OCI-LY7 (cell line): Measurements from ENCODE around the gene FAM13A. TPM values are rescaled to one million over a fixed set of nuclear protein-coding genes. Genes with fewer than 3 reads are reported as not detected.

Experiments used
- BruUV-seq: library from RNA; stranded (reverse); fragments of 400-500 nt; replicated peaks from 2 replicates; lab custom pipeline; 2021; lab: Mats Ljungman, UMichigan
- CTCF ChIA-PET: fragments of 300-600 bp; sonication (Branson Sonifier 250); formaldehyde crosslinking; loops from one replicate; lab custom pipeline; 2022; ENCODE audit warnings: antibody characterized with exemption; ENCODE audit not compliant: unreplicated experiment; lab: Charles Lee
- POLR2A ChIA-PET: fragments of 300-600 bp; sonication (Branson Sonifier 250); formaldehyde crosslinking; loops from one replicate; lab custom pipeline; 2022; ENCODE audit warnings: antibody characterized with exemption; lab: Charles Lee
- DNase-seq: peaks from one replicate; pipeline ENCODE4 v3.0.0-alpha.2; 2015; ENCODE audit warnings: low spot score
- H2AFZ ChIP-seq: fragments of 200-600 bp; sonication (generic), shearing (Covaris generic); 2 replicates; pipeline ENCODE4 v1.6.1; 2014; ENCODE audit warnings: mild to moderate bottlenecking, antibody characterized with exemption, low read length, moderate library complexity
- H3K27ac ChIP-seq: fragments of 200-600 bp; sonication (generic); 2 replicates; pipeline ENCODE4 v1.5.1; 2014; ENCODE audit warnings: mixed run types, low read depth, mild to moderate bottlenecking, moderate library complexity, low read length, inconsistent platforms; ENCODE audit not compliant: poor library complexity, severe bottlenecking
- H3K36me3 ChIP-seq: fragments of 200-600 bp; sonication (generic); 2 replicates; pipeline ENCODE4 v1.6.1; 2014; ENCODE audit warnings: mild to moderate bottlenecking, antibody characterized with exemption, low read length, moderate library complexity, mixed read lengths; ENCODE audit not compliant: insufficient read depth
- H3K4me1 ChIP-seq: fragments of 200-600 bp; sonication (generic); 2 replicates; pipeline ENCODE4 v1.5.1; 2014; ENCODE audit warnings: mild to moderate bottlenecking, low read length; ENCODE audit not compliant: insufficient read depth, poor library complexity, severe bottlenecking
- H3K4me2 ChIP-seq: fragments of 200-600 bp; sonication (generic); 2 replicates; pipeline ENCODE4 v1.6.1; 2014; ENCODE audit warnings: mild to moderate bottlenecking, low read length
- H3K4me3 ChIP-seq: fragments of 200-600 bp; sonication (generic); 2 replicates; pipeline ENCODE4 v1.5.1; 2014; ENCODE audit warnings: mild to moderate bottlenecking, low read depth, low read length; ENCODE audit not compliant: poor library complexity, severe bottlenecking
- H3K79me2 ChIP-seq: fragments of 200-600 bp; sonication (generic); 2 replicates; pipeline ENCODE4 v1.6.1; 2016; ENCODE audit warnings: low read depth, mild to moderate bottlenecking, low read length, moderate library complexity, mixed read lengths; ENCODE audit not compliant: insufficient read depth
- H3K9me2 ChIP-seq: fragments of 200-600 bp; sonication (generic); 2 replicates; pipeline ENCODE4 v1.6.1; 2016; ENCODE audit warnings: mild to moderate bottlenecking, low read length, mixed read lengths; ENCODE audit not compliant: insufficient read depth
- H3K9me3 ChIP-seq: fragments of 200-600 bp; sonication (generic); 2 replicates; pipeline ENCODE4 v1.6.1; 2014; ENCODE audit warnings: mild to moderate bottlenecking, mixed run types, low read length, mixed read lengths
- H4K20me1 ChIP-seq: fragments of 200-600 bp; sonication (generic); 2 replicates; pipeline ENCODE4 v1.6.1; 2014; ENCODE audit warnings: mild to moderate bottlenecking, antibody characterized with exemption, low read length, moderate library complexity, mixed read lengths; ENCODE audit not compliant: insufficient read depth
- EZH2phosphoT487 ChIP-seq: fragments of 200-600 bp; sonication (generic); IDR thresholded peaks from 2 replicates; pipeline ENCODE4 v1.6.1; 2018; ENCODE audit warnings: low read depth, borderline replicate concordance, mild to moderate bottlenecking, mixed run types, antibody characterized with exemption, low read length, moderate library complexity, mixed read lengths
- intact Hi-C: fragments of 100-400 bp; cut with micrococcal nuclease; formaldehyde crosslinking; loops from one replicate; pipeline ENCODE4 v1.10.0; 2022; ENCODE audit not compliant: unreplicated experiment
- total RNA-seq, 2 experiments: library from RNA; depleted of rRNA in 1 of 2; stranded (reverse); fragments of >200 nt in 1 of 2; shearing (Covaris generic) in 1 of 2; gene quantifications; 2 replicates each; pipeline ENCODE4 v1.2.3, GENCODE V29; 2014 to 2022
- TF ChIP-seq, protein P1 (sequence below): fragments of 200-600 bp; sonication (generic); conservative IDR thresholded peaks from 2 replicates; pipeline ENCODE4 v1.5.1; 2014; ENCODE audit warnings: mild to moderate bottlenecking, antibody characterized with exemption, low read length, moderate library complexity, mixed read lengths

The FAM13A gene
- total RNA-seq, 2 experiments from 2014 or later: not detected

DNA sequence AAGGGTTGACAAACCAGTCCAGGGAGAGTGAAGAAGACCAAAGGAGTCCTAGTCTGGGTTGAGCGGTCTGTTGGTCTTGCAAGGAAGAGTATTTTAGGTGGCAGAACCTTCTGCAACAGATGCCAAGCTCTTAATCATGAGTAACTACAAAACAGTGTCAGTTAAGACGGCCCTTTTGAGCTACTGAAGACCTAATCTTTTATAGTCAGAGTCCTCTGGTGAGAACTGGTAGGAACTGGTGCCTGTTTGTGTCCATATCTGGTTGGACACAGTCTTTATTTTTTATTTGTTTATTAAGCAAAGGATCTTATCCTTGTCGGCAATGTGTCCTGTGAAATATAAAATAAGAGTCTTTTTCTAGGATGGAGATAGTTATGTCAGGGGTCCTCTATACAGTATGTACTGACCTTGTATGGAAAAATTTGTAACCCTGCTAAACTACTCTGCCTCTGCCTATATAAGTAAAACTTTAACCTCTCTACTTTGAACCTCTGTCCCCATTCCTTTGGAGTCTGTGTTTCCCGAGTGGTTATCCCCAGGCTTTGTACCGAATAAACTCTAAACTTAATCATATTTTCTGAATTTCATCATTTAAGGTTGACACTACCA is 47.1 kb downstream of the FAM13A start:
- H3K36me3 ChIP-seq: no peaks in the 10 kb centered on the region
- CTCF ChIA-PET: no interaction called here
- BruUV-seq: no TSS peak

DNA sequence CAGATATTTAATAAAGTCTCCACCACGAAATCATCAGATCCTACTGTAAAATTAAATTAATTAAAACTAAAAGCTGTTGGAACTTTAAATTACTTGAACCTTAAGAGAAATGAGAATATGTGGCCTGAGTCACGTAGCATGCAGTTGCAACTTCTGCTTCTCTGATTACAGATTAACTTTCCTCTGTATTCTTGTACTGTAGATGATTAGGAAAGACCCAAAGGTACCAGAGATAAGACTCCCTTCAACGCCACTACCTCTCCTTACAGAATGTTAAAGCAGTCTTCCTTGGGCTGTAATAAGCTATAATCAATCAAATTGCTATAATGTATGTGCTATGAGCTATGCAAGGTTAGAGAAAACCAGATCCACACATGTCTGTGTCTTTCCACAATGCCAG is 47.9 kb downstream of the FAM13A start:
- Histone ChIP-seq H3K9me3 (no peaks in the 10 kb centered on the region), H4K20me1 (no peaks in the 10 kb centered on the region), H3K4me1 (no peaks in the 10 kb centered on the region), H2AFZ (no peak overlapping the region), H3K4me2 (no peak overlapping the region), H3K9me2 (no peaks in the 10 kb centered on the region), H3K79me2 (no peaks in the 10 kb centered on the region), H3K4me3 (no peak overlapping the region), H3K27ac (no peak overlapping the region), H3K36me3 (no peaks in the 10 kb centered on the region)
- ChIA-PET POLR2A (interaction anchor here (1.1 kb wide), 1 partner anchor 36 kb away, joined by 4 read pairs; no protein-coding TSS in a partner anchor), CTCF (no interaction called here)
- no peak for TF ChIP-seq EZH2phosphoT487
- TF ChIP-seq, protein P1, sequence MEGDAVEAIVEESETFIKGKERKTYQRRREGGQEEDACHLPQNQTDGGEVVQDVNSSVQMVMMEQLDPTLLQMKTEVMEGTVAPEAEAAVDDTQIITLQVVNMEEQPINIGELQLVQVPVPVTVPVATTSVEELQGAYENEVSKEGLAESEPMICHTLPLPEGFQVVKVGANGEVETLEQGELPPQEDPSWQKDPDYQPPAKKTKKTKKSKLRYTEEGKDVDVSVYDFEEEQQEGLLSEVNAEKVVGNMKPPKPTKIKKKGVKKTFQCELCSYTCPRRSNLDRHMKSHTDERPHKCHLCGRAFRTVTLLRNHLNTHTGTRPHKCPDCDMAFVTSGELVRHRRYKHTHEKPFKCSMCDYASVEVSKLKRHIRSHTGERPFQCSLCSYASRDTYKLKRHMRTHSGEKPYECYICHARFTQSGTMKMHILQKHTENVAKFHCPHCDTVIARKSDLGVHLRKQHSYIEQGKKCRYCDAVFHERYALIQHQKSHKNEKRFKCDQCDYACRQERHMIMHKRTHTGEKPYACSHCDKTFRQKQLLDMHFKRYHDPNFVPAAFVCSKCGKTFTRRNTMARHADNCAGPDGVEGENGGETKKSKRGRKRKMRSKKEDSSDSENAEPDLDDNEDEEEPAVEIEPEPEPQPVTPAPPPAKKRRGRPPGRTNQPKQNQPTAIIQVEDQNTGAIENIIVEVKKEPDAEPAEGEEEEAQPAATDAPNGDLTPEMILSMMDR: no peak
- intact Hi-C loops: no loop called here
- BruUV-seq: no TSS peak
- no peak for DNase-seq

More for the DNA sequence above, 47.1 kb downstream of the FAM13A start:
- TF ChIP-seq, protein P1: no peak
- no peak for TF ChIP-seq EZH2phosphoT487
- no peak for DNase-seq
- intact Hi-C loops: no loop called here
- H3K9me3 ChIP-seq: no peaks in the 10 kb centered on the region
- no peaks in the 10 kb centered on the region for H3K9me2 ChIP-seq
- no peak overlapping the region for H3K27ac ChIP-seq
- POLR2A ChIA-PET: no interaction called here
- no peaks in the 10 kb centered on the region for H3K4me1 ChIP-seq
- no peak overlapping the region for H2AFZ ChIP-seq
- H4K20me1 ChIP-seq: no peaks in the 10 kb centered on the region
- H3K79me2 ChIP-seq: no peaks in the 10 kb centered on the region
- no peak overlapping the region for H3K4me2 ChIP-seq
- no peak overlapping the region for H3K4me3 ChIP-seq

DNA sequence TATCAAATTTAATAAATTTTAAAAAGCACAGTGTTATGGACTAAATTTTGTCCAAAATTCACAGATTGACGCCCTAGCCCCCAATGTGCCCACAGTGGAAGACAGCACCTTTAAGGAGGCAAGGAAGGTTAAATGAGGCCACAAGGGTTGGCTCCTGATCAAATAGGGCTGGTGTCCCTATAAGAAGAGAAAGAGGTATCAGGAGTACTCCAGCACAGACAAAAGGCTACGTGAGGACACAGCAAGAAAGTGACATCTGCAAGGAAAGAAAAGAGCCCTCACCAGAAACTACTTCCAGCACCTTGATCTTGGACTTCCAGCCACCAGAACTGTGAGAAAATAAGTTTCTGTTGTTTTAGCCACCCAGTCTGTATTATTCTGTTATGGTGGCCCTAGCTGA is 48.8 kb downstream of the FAM13A start:
- TF ChIP-seq, protein P1: no peak
- no peak for TF ChIP-seq EZH2phosphoT487
- intact Hi-C loops: no loop called here
- Histone ChIP-seq H3K27ac (no peak overlapping the region), H3K9me2 (no peaks in the 10 kb centered on the region), H3K36me3 (no peaks in the 10 kb centered on the region), H3K79me2 (no peaks in the 10 kb centered on the region), H4K20me1 (no peaks in the 10 kb centered on the region), H3K4me2 (no peak overlapping the region), H3K4me3 (no peak overlapping the region), H2AFZ (no peak overlapping the region), H3K9me3 (no peaks in the 10 kb centered on the region), H3K4me1 (no peaks in the 10 kb centered on the region)
- BruUV-seq: no TSS peak
- no peak for DNase-seq
- CTCF ChIA-PET: no interaction called here
- POLR2A ChIA-PET: interaction anchor here (1.1 kb wide), 1 partner anchor 35 kb away, joined by 4 read pairs; no protein-coding TSS in a partner anchor
